HL-60 (cell line): ENCODE measurements around the gene NEBL.

Experiments
- CTCF ChIP-seq: IDR thresholded peaks from one replicate; pipeline ENCODE4 v1.5.1; 2011; ENCODE audit warnings: low read length, control low read depth, inconsistent platforms; ENCODE audit not compliant: insufficient read depth
- GABPA ChIP-seq: IDR thresholded peaks from 2 replicates; pipeline ENCODE4 v1.6.1; 2012; ENCODE audit warnings: low read depth
- REST ChIP-seq: IDR thresholded peaks from 2 replicates; pipeline ENCODE4 v1.6.1; 2012; ENCODE audit warnings: low read depth; ENCODE audit not compliant: insufficient replicate concordance
- SPI1 ChIP-seq: IDR thresholded peaks from 2 replicates; pipeline ENCODE4 v1.6.1; 2012; ENCODE audit warnings: low read depth, mild to moderate bottlenecking, borderline replicate concordance

DNA sequence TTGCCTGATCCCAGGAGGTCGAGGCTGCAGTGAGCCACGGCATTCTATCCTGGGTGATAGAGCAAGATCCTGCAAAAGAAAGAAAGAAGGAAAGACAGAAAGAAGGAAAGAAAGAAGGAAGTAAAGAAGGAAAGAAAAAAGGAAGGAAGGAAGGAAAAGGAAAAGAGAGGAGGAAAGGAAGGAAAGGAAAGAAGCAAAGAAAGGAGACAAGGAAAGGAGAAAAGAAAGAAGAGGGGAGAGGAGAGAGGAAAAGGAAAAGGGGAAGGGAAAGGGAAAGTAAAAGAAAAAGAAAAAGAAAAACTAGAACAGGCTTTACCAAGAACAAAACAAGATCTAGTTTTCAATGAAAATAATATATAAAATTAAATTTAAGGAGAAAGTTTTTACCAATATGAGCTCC is 15.0 kb downstream of the NEBL start:
- TF ChIP-seq CTCF (no peak), REST (no peak), GABPA (no peak), SPI1 (no peak)
